M059J (cell line): ENCODE data around the gene PSTPIP1. TPM values are rescaled to one million over a fixed set of nuclear protein-coding genes. Genes with fewer than 3 reads are reported as not detected.
A peak's percentile ranks its signal among the peaks of the same experiment; 100 is the strongest.

Source experiments
- DNase-seq: peaks from one replicate; pipeline ENCODE4 v3.0.0-alpha.2; 2012; ENCODE audit warnings: low read depth
- total RNA-seq: library from RNA; depleted of rRNA; stranded (reverse); fragments of >200 nt; shearing (Covaris generic); gene quantifications from 2 replicates; pipeline ENCODE4 v1.2.3, GENCODE V29; 2014

The PSTPIP1 gene
- total RNA-seq, 1 experiment from 2014 or later: not detected

DNA sequence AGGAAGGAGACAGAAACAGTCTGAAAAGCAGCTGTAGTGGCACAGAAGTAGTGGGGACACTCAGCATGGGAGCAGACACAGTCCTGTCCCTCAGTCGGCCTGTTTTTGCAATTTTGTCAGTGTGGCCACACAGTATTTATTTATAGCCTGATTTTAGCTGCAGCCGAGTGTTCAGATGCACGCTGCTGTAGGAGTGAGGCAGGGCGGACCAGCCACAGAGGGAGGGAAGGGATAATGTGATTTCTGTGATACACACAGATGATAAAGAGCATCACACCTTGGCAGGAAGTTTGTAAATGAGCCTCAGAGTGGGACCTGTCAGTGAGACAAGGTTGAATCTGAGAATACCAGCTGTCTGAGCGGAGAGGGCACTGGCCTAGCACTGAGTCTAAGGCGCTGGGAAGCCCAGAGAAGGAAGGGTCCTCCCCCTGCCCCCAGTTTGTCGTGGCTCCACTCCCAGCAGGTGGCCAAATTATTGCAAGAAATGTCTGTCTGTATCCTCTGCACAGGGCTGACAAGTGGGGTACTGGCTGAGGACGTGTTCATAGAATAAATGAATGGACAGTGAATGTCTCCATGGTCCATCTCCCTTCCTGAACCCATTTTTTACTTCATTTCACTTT, 3.8 kb downstream of the PSTPIP1 start:
- no peak for DNase-seq

DNA sequence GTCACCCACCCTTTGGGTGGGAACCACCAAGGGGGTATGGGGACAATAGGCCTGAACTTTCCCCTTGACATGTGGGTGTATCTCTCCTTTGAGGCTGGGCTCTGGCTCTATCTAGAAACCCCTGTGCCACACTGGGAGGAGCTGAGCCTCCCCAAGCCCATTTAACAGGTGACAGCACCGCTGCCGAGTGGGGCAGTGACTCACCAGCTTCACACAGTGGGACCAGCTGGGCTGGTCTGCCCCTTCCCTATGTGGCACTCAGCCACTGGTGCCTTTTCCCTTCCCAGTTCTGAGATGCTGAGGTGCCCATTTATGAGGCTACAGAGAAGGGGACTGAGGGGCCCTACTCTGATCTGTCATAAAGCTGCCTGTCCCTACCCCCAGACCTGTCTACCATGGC, 5.1 kb downstream of the PSTPIP1 start:
- DNase-seq: no peak

DNA sequence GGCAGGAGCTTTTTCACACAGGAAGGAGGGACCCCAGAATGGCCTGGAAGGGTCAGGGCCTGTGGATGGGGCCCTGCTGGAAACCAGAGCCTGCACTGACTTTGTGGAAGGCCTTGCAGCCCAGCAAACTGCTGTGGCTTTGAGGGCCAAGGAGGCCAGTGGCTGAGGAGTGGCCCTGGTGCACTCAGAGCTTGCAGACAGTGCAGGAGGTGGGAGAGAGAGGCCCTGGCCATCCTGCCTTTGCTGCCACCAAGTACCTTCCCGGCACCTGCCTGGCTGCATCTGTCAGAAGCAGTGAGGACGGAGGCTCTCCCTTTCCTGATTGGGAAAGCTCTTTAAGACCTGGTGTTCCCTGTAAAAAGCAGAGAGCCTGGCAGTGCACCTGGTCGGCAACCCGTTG, 6.4 kb downstream of the PSTPIP1 start:
- DNase-seq: no peak

DNA sequence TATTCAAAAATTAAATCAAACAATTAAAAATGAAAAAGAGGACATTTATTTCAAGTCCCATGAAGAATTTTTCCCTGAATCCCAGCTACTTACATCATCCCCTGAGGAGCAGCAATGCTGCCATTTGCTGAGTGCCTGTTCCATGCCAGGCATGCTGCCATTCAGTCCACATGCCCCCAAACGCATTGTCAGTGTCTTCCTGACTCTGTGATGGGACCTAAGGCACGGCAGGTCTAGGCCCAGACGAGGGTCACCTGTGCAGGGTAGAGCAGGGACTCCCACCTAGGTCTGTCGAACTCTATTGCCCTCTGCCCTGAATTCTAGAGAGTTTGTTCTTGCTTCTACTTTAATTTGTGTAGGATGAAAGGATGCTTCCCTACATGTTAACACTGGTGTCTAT, 7.0 kb downstream of the PSTPIP1 start:
- DNase-seq: no peak

DNA sequence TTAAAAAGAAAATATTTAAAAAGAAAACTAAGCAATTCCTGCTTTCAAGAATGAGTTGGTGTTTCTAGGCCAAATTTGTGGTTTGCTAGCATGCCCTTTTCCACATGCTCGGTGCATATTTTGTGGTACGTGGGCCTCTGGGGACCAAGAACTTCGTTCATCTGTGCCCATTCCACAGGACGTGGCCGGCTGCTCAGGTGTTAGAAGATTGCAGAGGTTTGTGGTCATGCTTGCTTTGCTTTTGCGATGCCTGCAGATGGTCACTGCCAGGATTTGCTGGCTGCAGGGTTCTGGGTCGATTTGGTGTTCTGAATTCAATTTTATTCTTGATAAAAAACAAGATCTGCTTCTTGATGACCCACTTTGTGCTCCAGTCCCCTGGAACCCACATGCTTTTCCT, 7.5 kb downstream of the PSTPIP1 start:
- no peak for DNase-seq

DNA sequence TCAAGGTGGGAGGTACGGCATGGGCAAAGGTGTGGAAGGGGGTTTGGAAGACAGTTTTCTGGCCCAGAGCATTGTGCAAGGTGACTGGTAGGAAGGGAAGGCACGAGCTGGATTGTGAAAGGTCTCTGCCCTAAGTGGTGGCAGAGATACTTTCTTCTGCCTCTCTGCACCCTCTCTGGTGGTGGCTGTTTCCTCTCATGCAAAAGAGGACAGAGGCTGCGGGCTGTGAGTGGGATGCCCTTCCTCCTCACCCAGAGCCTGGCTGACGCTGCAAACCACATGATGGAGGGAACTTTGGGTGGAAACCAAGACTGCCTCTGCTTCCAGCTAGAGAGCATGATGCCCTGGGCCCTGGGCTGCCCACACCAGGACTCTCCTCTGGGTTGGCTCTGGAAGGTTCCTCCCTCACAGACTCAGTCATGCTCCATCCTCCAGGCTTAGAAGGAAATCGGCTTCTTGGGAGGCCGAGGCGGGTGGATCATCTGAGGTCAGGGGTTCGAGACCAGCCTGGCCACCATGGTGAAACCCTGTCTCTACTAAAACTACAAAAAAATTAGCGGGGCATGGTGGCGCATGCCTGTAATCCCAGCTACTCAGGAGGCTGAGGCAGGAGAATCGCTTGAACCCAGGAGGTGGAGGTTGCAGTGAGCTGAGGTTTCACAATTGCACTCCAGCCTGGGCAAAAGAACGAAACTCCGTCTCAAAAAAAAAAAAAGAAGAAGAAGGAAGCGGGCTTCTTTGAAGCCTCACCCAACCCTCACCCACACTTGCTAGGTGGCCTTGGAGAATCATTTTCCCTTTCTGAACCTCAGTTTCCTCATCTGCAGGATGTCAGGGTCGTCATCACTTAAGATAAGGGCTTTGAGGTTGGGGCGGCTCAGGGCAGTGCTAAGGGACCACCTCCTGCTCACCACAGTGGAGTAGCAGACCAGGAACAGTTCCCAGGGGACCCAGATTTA, 8.3 kb downstream of the PSTPIP1 start:
- DNase-seq: no peak

DNA sequence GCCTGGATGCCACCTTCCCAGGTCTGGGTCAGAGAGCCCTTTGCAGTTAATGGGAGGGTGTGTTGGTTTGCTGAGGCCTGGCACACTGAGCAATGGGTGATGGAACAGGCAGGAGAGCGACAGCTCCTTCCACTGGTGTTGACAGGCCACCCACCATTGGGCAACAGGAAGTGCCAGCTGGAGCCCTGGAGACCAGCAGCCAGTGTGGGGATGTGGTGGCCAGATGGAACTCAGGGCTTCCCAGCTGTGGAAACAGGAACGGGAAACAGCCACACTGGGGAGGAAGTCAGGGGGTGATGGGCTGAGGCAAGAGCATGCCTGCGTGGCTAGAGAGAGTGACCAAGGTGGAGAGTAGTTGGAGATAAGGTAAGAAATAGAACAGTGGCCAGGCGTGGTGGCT, 9.3 kb downstream of the PSTPIP1 start:
- DNase-seq: no peak

DNA sequence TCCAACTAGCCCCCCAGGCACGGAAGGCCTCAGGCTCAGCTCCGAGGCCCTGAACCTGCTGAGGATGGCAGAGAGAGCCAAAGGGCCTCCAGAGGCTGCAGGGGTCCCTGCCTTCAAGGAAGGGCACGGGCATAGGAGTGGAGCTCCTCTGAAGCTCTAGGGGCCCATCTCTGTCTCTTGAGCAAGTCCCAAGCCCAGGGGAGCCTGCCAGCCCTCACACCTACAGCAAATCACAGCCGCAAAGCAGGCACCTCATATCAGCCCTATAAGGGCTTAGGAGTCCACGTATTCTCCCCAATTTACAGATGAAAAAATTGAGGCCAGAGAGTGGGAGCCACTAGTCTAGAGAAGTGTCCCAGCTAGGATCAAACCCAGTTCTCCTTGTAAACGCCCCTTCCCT, 14.2 kb downstream of the PSTPIP1 start:
- no peak for DNase-seq

DNA sequence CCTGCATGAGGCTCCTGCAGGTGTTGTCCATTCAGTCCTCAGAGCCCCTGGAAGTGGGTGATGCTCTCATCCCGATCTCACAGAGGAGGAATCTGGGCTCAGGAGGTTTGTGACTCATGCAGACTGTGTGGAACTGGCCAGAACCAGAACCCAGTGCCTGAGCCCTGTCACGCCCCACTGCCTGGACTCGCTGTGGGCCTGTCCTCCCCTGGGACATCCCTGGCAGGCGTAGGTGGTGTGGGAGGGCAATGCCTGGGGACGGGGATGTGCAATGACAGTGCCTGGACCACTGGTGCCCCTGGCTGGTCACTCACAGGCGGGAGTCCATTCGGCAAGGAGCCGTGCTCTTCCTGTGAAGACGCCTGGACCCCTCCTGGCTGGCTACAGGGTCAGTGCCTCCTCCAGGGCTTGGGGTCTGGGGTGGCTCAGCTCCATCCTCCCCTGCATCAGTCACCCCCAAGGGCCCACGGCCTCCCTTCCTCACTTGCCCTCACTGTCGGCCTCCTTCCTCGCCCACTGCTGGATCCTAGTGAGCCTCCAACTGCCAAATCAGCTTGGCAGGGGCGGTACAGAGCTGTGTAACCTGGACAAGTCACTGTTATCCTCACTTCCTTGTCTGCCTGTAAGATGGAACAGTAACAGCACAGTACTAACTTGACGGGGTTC, 14.9 kb downstream of the PSTPIP1 start:
- no peak for DNase-seq

DNA sequence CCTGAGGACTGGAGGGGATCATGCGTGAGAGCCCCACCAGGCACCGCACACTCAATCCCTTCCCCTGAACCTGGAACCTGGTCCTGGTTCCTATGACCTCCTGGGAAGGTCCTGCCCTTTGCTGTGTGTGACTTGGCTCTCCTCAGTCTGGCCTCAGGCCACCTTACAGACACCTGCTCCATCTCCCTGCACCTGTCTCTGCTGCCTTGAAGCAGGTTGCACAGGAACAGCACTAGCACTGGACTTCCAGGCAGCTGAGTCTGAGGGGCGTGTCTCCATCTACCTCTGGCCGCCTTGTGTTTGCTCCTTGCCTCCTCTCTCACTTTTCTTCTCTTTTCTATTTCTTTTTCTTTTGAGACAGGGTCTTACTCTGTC, 15.4 kb downstream of the PSTPIP1 start:
- no peak for DNase-seq

DNA sequence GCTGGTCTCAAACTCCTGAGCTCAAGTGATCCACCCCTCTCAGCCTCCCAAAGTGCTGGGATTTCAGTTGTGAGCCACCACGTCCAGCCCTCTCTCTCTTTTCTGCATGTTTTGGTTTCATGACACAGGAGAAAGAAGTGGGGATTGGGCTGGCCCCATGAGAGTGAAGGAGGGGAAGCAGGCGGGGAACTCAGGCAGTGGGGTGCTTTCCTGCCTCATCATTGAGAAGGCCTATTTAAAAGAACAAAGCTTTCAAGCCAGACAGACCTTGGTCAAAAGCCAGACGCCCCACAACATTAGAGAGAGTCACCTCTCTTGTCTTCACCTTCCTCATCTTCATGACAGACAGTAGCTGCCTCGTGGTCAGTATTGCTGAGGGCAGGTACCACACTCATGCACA, 15.9 kb downstream of the PSTPIP1 start:
- DNase-seq: no peak

DNA sequence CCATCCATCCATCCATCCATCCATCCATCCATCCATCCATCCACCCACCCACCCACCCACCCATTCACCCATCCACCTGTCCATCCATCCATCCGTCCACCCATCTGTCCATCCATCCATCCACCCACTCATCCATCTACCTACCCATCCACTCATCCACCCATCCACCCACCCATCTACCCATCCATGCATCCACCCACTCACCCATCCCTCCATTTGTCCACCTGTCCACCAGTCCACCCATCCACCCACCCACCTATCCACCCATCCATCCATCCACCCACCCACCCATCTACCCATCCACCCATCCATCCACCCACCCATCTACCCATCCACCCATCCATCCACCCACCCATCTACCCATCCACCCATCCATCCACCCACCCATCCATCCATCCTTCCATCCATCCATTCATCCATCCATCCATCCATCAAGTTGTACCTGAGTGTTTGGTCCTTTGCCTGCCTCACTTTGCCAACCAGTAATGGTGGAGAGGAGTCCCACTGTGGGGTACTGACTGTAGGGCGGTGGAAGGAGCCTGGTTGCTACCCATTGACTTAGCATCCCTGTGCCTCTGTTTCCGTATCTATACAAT, 17.3 kb downstream of the PSTPIP1 start:
- DNase-seq: no peak

DNA sequence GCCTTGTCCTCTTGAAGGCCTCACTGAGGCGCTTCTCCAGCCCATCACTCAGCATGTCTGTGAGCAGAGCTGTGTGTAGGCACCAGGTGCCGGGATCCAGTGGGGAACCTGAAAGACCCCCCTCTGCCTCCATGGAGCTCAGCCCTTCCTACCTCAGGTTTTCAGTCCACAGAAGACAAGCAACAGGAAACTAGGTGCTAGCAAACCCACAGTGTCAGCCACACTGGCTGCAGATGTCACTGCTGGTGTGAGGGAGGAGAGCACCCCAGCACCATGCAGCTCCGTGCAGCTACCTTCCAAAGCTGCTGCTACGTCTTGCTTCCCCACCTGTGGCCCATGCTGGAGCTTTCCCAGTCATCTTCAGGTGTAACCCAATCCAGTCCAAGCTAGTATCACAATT, 17.9 kb downstream of the PSTPIP1 start:
- no peak for DNase-seq

DNA sequence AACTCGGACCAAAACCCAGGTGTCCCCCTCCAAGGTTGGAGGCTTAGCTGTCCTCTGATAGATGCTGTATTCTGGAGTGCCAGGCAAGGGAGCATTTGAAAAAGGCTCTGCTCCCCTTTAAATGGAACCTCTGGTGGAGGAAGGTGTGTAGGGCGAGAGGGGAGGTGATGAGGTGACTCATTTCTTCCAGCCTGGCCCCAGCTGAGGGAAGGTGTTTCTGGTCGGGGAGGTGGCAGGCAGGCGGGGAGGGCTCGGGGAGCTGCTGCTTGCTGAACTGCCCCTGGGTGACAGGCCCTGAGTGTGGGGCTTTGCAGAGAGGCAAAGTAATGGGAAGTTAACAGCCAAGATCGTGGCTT, 18.8 kb downstream of the PSTPIP1 start:
- peak; percentile 65 for DNase-seq

DNA sequence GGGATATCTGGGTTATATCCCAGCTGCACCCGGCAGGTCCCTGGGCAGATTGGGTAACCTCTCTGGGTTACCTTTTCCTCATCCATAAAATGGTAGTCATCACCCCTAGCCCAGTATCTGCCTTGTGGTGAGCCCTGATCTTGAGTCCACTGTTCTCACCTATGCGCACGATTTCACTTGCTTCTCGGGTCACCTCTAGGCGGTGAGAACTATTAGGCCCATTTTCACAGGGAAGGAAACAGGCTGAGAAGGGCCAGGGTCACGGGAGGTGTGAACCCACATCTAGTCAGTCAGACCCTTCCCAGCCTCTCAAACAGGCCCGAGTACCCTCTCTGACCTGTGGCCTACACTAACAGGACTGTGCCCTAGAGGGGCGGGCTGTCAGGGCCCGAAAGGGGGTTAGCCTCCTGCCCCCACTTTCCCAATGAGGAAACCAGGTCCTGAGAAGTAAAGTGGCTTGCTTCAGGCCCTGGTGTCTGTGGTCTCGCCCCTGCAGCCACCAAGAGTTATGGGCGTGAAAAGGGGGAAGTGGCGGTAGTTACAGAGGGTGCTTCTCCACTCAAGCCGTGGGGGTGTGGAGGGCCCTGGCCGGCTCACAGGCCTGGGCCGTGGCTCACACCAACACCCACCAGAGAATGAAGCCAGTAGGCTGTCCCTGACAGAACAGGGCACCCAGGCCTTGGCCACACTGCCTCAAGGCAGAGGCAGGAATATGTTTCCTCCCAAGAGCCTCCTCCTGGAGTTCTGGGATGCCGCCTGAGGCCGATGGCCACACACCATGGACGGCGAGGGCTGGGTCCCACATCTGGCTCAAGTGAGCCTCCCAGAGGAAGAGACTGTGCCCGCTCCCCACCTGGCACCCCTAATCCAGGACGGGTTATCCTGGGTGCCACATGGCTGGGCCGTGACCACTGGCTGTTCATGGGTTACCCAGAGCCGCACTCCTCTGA, 19.5 kb downstream of the PSTPIP1 start:
- DNase-seq: no peak

DNA sequence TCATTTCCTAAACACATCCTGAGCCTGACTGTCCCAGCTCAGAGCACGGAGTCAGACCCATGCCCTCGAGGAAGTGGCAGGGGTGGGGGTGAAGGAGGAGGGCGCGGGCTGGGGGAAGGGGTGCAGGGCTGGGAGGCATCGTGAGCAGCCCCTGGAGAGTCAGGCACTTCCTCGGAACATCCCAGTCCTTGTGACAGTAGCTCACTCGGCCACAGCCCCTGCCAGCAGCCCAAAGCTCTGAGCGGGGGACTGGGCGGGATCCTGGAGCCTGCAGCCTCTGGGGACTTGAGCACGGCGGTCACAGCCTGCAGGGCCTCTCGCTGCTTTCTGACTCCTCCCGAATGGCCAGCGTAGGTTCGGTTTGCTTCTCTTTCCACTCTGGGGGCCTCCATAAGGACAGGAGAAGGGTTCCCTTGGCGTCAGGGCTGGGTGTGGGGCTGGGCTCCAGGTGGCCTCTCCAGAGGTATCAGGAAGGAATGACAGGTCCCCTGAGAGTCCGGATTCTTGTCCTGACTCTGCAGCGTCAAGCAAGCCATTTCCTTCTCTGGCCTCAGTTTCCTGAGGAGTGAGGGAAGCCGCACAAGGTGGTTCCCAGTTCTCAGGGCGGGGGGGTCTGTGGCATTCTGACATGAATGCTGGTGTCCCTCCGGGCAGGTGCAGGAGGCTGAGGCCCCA, 20.9 kb downstream of the PSTPIP1 start:
- no peak for DNase-seq

DNA sequence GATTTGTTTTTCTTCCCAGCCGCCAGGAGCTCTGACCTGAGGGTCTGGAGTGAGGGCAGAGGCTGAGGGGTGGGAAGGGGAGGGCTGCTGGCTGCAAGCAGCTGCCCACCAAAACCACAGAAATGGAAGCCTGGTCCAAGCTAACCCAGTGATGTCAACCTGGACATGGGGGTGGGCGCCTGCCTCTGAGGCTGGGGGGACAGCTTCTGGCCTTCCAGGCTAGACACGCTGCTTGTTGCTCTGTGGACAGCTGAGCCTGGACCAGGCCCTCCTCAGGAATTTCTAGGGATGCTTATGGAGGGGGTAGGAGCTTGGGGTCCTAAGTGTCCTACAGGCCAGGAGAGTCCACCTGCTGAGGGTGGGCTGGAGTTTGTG, 21.4 kb downstream of the PSTPIP1 start:
- no peak for DNase-seq

DNA sequence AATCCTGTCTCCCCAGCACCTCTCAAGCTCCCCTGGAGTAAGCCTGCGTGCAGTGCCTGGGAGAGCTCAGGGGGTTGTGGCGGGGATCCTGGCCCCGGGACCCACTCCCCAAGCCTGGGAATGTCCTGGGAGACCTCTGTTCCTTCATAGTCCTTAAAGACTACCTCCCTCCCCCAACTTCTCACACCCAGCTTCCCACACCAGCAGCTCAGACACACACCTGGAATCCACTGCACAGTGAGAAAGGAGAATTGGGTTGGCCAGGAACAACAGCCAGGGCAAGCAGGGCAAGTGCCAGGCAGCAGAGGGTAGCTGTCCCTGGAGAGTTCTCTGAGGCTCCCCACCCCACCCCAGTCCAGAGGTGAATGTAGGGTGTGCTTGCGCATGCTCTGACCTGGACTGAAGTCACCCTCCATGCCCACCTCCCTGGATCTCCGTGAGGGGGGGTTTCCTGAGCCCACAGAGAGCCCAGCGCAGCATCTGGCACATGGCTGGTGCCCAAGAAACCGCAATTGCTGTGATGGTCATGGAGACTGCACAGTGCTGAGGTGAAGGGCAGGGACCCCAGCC, 22.2 kb downstream of the PSTPIP1 start:
- no peak for DNase-seq

DNA sequence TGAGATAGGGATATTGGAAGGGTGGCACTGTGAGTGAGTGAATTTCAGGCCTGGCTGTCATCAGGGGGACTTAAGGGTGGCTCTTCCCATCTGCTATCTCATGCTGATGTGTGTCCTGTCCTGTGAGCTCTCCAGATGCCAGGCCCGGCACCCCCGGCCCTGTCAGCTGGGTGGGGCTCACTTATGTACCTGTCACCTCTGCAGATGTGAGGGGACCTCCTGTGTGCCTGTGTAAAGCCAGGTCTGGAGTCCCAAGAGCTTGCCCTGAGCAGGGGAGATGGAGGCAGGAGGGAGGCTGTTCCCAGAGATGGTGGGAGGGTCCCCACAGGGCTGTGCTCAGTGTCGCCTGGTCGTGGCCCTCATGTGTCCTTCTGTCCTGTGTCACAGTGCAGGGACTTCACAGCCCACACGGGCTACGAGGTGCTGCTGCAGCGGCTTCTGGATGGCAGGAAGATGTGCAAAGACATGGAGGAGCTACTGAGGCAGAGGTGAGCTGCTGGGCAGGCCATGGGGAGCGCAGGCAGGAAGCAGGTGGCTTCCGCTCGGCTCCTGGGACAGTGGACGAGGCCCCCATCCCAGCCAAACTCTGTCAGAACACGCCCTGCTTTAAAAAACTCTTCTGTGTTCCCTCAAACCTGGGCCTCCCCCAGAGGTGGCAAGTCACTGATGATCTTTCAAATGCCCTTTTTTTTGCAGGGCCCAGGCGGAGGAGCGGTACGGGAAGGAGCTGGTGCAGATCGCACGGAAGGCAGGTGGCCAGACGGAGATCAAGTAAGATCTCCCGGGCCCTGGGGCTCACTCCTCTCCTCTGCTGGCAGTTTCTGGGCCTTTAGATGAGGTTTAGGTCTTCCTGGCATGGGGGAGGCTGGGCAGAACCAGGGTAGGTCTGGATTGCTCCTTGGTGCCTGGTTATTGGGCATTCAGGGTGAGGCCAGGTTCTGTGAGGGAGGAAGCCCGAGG, 23.1 kb downstream of the PSTPIP1 start:
- DNase-seq: no peak
